HK-2 (cell line): ENCODE data around the gene UPF3A.
"Not testable (repeated sequence)": the region's sequence is repeated elsewhere in the genome, so short reads cannot be mapped to it uniquely, and the experiment has no call there.

Experiments
- DNase-seq: peaks from one replicate; pipeline ENCODE4 v3.0.0-alpha.2; 2018; ENCODE audit not compliant: unreplicated experiment

Gene UPF3A

GRCh38 chr13:114264313-114264712, 17.1 kb upstream of the UPF3A start:
- not testable (repeated sequence) for DNase-seq

GRCh38 chr13:114264886-114265611, 16.4 kb upstream of the UPF3A start:
- DNase-seq, result no peak

- DNase-seq, result no peak
Measured at GRCh38 chr13:114266241-114266640, 15.2 kb upstream of the UPF3A start.

GRCh38 chr13:114268344-114269280, 12.8 kb upstream of the UPF3A start:
- DNase-seq, result no peak

- DNase-seq, result no peak
Measured at GRCh38 chr13:114269281-114269770, 12.1 kb upstream of the UPF3A start.

GRCh38 chr13:114272977-114273376, 8.4 kb upstream of the UPF3A start:
- DNase-seq, result no peak

- no peak for DNase-seq
Measured at GRCh38 chr13:114275304-114275703, 6.1 kb upstream of the UPF3A start.

GRCh38 chr13:114279146-114279545, 2.3 kb upstream of the UPF3A start:
- no peak for DNase-seq

GRCh38 chr13:114279758-114280355, 1.5 kb upstream of the UPF3A start:
- DNase-seq, result no peak

- DNase-seq, result no peak
Measured at GRCh38 chr13:114282041-114282670, 755 bp downstream of the UPF3A start.

GRCh38 chr13:114283576-114283975, 2.2 kb downstream of the UPF3A start:
- no peak for DNase-seq

GRCh38 chr13:114284680-114285079, 3.3 kb downstream of the UPF3A start:
- DNase-seq, result no peak

GRCh38 chr13:114285166-114285808, 3.9 kb downstream of the UPF3A start:
- no peak for DNase-seq

- peak; percentile 39 for DNase-seq
Measured at GRCh38 chr13:114286808-114287207, 5.4 kb downstream of the UPF3A start.

- no peak for DNase-seq
Measured at GRCh38 chr13:114288157-114288591, 6.8 kb downstream of the UPF3A start.

- no peak for DNase-seq
Measured at GRCh38 chr13:114296448-114296847, 15.0 kb downstream of the UPF3A start.

- DNase-seq, result no peak
Measured at GRCh38 chr13:114296902-114297301, 15.5 kb downstream of the UPF3A start.

GRCh38 chr13:114298866-114299265, 17.5 kb downstream of the UPF3A start:
- no peak for DNase-seq

- no peak for DNase-seq
Measured at GRCh38 chr13:114299604-114300305, 18.4 kb downstream of the UPF3A start.

- no peak for DNase-seq
Measured at GRCh38 chr13:114303700-114304327, 22.4 kb downstream of the UPF3A start.
